Measurements from ENCODE around the gene FAM13C. TPM values are rescaled to one million over a fixed set of nuclear protein-coding genes. Genes with fewer than 3 reads are reported as not detected.

The FAM13C gene
- total RNA-seq, 4 donors from 2014 or later: 5.0 to 18.5 (median 9.7) TPM

DNA sequence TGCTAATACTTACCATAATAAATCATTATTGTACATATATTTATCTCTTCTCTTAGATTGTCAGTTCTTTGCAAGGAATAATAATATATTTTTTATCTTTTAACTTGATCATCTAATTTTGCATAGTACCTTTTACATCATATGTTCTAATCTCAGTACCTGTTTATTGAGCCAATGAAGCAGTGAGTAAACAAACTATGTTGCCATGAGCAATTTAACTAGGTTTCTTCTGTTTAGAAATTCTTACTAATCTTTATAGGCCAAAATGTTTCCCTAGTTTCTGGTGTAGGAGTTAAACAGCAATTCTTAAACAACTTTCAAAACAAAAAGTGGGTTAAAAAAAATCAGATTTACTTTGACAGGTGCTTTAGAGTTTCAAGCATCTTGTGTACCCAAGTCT lies 124.6 kb downstream of the FAM13C start:
- intact Hi-C loops (cut with DNase I; ENCODE audit: low total_unique reads): loop anchor here (5.0 kb wide), 1 partner anchor 380 kb away; no protein-coding TSS in a partner anchor
- no peak overlapping the region for H3K4me3 ChIP-seq (ENCODE audit: low read depth, poor library complexity, severe bottlenecking)
- no peak for TF ChIP-seq POLR2A (IDR thresholded peaks at IDR 0.05)
- TF ChIP-seq CTCF (IDR thresholded peaks at IDR 0.05): no peak
- DNase-seq (ENCODE audit: low spot score in 2 of 2): no peak

GRCh38 chr10:59236064-59236697 lies 126.2 kb downstream of the FAM13C start:
- intact Hi-C loops (cut with DNase I; ENCODE audit: low total_unique reads): loop anchor here (5.0 kb wide), 1 partner anchor 381 kb away; no protein-coding TSS in a partner anchor
- H3K4me3 ChIP-seq (ENCODE audit: low read depth, poor library complexity, severe bottlenecking): no peak overlapping the region
- 91% methylated on average over 4 of the region's 4 CpGs for WGBS, 2 donors
- TF ChIP-seq POLR2A (IDR thresholded peaks at IDR 0.05): no peak
- TF ChIP-seq CTCF (IDR thresholded peaks at IDR 0.05): no peak
- no peak for DNase-seq (ENCODE audit: low spot score in 2 of 2)

DNA sequence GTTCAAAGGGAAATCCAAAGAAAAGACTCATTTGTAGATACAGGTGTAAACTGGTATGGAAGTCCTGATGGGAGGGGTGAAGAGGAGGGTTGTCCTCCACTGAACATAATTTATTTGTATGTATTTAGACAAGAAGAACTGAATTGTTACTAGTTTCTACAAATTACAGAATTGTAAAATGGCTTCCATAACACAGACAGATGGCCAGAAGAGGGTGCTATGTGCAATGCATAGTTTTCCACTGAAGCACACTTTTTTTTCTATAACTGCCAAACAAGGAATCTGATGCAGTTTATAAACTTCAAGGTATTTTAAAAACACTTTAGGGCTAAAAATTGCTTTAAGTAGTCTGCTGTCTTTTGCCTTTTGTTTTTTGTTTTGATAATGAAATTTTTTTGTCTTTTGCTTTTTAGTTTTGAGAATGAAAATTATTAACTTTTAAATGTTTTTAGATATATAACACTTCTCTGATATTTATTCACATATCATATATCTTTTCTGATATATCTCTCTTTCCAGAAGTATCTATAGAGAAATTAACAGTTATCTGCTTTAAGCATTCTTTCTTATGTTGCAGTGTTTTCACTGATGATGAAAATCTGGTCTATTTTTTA lies 127.4 kb downstream of the FAM13C start:
- DNase-seq (ENCODE audit: low spot score in 2 of 2): no peak
- intact Hi-C loops (cut with DNase I; ENCODE audit: low total_unique reads): loop anchor here (5.0 kb wide), 1 partner anchor 382 kb away; no protein-coding TSS in a partner anchor
- H3K4me3 ChIP-seq (ENCODE audit: low read depth, poor library complexity, severe bottlenecking): no peak overlapping the region
- no peak for TF ChIP-seq POLR2A (IDR thresholded peaks at IDR 0.05)
- TF ChIP-seq CTCF (IDR thresholded peaks at IDR 0.05): no peak

GRCh38 chr10:59234194-59234593 lies 128.2 kb downstream of the FAM13C start:
- H3K4me3 ChIP-seq (ENCODE audit: low read depth, poor library complexity, severe bottlenecking): no peak overlapping the region
- TF ChIP-seq POLR2A (IDR thresholded peaks at IDR 0.05) (no peak), CTCF (IDR thresholded peaks at IDR 0.05) (no peak)
- no peak for DNase-seq (ENCODE audit: low spot score in 2 of 2)
- intact Hi-C loops (cut with DNase I; ENCODE audit: low total_unique reads): no loop called here
- 81% methylated on average over 3 of the region's 3 CpGs for WGBS, 2 donors

DNA sequence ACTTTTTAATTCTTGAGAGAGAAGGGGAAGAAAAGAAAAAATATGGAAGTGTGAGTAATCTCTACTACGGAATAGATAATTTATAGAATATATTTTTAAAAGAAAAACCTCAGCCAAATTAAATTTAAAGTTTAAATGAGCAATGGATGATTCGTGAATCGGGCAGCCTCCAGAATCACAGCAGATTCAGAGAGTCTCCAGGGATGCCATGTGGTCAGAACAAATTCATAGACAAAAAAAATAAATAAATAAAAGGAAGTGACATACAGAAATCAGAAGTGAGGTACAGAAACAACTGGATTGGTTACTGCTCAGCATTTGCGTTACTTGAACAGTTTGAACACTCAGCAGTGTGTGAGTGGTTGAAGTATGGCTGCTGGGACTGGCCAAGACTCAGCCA lies 132.9 kb downstream of the FAM13C start:
- intact Hi-C loops (cut with DNase I; ENCODE audit: low total_unique reads): no loop called here
- TF ChIP-seq CTCF (IDR thresholded peaks at IDR 0.05) (no peak), POLR2A (IDR thresholded peaks at IDR 0.05) (no peak)
- DNase-seq (ENCODE audit: low spot score in 2 of 2): no peak
- no peak overlapping the region for H3K4me3 ChIP-seq (ENCODE audit: low read depth, poor library complexity, severe bottlenecking)
- WGBS, 2 donors: 94 to 97% methylated on average over 4 of the region's 4 CpGs
